Measurements from ENCODE around the gene PLEKHN1.

PLEKHN1 gene

DNA sequence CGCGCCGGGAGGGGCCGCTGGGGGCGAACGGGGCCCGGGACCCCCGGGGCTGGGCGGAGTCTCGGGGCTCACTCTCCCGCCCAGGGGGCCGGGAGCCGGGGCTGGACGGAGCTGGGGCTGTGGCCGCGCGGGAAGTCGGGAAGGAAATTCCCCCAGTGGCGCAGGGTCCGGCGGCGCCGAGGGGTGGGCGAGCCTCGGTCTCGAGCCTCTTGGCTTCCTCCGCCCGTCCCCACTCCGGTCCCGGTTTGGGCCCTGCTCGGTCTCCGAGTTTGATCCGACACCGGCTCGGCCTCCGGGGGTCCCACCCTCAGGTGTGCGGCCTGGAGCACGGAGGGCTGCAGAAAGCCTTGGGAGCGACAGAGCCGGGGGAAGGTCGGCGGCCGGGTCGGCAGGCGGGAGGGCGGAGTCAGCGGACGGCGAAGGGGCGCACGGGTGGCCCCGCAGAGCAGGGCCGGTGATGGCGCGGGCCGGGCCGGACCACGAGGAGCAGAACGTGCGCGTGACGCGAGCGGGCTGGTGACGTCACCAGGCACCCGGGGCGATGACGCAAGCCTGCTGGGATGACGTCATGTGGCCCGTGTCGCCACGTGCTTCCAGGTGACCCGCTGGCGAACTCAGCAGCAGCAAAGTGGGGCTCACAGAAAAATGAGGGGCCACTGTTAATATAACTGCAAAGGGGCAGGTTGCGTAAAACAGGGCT lies 34.2 kb downstream of the PLEKHN1 start:
- no peaks in the 10 kb centered on the region for H3K9me2 ChIP-seq (replicated peaks; ENCODE audit: insufficient read depth, low read length)
- no peaks in the 10 kb centered on the region for H3F3A ChIP-seq (ENCODE audit: insufficient read depth, low read length)
- no peak overlapping the region for H3K27ac ChIP-seq (ENCODE audit: low read length)
- H4K20me1 ChIP-seq (ENCODE audit: insufficient read depth, low read length), result no peaks in the 10 kb centered on the region
- no peaks in the 10 kb centered on the region for H3K79me2 ChIP-seq (ENCODE audit: low read length)
- TF ChIP-seq EZH2phosphoT487 (IDR thresholded peaks at IDR 0.05; ENCODE audit: low read length), result no peak
- no peak for TF ChIP-seq CTCF (IDR thresholded peaks at IDR 0.05; ENCODE audit: low read length)
- TF ChIP-seq EZH2 (optimal IDR thresholded peaks at IDR 0.05; ENCODE audit: low read depth, low read length), result no peak
- no peaks in the 10 kb centered on the region for H3K36me3 ChIP-seq (replicated peaks; ENCODE audit: insufficient read depth, low read length)
- no peak overlapping the region for H3K4me2 ChIP-seq (ENCODE audit: low read depth, low read length)
- no peak overlapping the region for H3K9ac ChIP-seq (ENCODE audit: low read length)
- H3K9me3 ChIP-seq (replicated peaks; ENCODE audit: insufficient read depth, low read length), result no peaks in the 10 kb centered on the region
- no peaks in the 10 kb centered on the region for H3K4me1 ChIP-seq (ENCODE audit: low read length)
- peaks cover 81% of the 10 kb centered on the region for H3K27me3 ChIP-seq (replicated peaks; ENCODE audit: insufficient read depth, low read length)
- no peak overlapping the region for H3K4me3 ChIP-seq (ENCODE audit: low read length)
- DNase-seq, result no peak
- H2AFZ ChIP-seq (ENCODE audit: low read length), result no peak overlapping the region

- H3K9ac ChIP-seq (ENCODE audit: low read length), result no peak overlapping the region
- no peak overlapping the region for H2AFZ ChIP-seq (ENCODE audit: low read length)
- no peaks in the 10 kb centered on the region for H3K9me2 ChIP-seq (replicated peaks; ENCODE audit: insufficient read depth, low read length)
- DNase-seq, result no peak
- no peak overlapping the region for H3K27ac ChIP-seq (ENCODE audit: low read length)
- H3K9me3 ChIP-seq (replicated peaks; ENCODE audit: insufficient read depth, low read length), result no peaks in the 10 kb centered on the region
- no peaks in the 10 kb centered on the region for H3K36me3 ChIP-seq (replicated peaks; ENCODE audit: insufficient read depth, low read length)
- no peak overlapping the region for H3K4me2 ChIP-seq (ENCODE audit: low read depth, low read length)
- no peak overlapping the region for H3K4me3 ChIP-seq (ENCODE audit: low read length)
- no peaks in the 10 kb centered on the region for H3K79me2 ChIP-seq (ENCODE audit: low read length)
- H3F3A ChIP-seq (ENCODE audit: insufficient read depth, low read length), result no peaks in the 10 kb centered on the region
- peaks cover 81% of the 10 kb centered on the region for H3K27me3 ChIP-seq (replicated peaks; ENCODE audit: insufficient read depth, low read length)
- H3K4me1 ChIP-seq (ENCODE audit: low read length), result no peaks in the 10 kb centered on the region
- no peak for TF ChIP-seq CTCF (IDR thresholded peaks at IDR 0.05; ENCODE audit: low read length)
- TF ChIP-seq EZH2 (optimal IDR thresholded peaks at IDR 0.05; ENCODE audit: low read depth, low read length), result no peak
- no peak for TF ChIP-seq EZH2phosphoT487 (IDR thresholded peaks at IDR 0.05; ENCODE audit: low read length)
- no peaks in the 10 kb centered on the region for H4K20me1 ChIP-seq (ENCODE audit: insufficient read depth, low read length)
Observed at GRCh38 chr1:1001057-1001783, 34.9 kb downstream of the PLEKHN1 start.

DNA sequence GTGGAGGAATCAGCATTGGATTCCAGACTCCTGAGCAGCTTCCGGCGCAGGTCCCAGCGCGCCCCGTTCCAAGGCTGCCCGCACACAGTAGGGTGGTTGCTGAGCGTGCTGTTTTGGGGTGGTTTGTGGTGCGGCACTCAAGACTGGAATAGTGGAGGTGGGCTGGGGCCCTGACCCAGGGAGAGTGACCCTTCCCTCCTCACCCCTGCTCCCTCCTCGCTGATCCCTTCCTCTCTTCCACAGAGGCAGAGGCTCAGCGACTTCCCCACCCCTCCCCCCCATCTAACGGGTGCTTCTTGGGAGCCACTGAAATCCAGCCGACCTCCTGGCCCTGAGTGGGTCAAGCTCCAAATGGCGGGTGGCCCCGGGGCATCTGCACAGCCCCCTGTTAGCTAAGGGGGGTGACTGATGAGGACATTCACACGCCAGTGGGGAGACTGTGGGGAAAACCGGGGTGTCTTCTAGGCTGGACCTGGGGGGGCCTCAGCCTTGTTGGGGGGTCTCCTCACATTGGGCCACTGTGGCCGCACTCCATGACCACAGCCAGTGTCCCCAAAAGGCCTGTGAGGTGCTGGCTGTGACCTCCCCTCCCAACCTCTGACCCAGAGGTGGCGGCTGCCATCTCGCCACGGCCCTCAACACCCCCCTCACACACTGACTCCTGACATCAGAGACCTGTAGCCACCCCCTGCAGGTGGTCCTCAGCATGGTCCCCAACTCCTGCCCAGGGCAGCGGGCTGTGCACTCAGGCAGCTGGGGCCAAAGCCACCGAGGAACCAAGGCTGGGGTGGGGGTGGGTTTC lies 37.5 kb downstream of the PLEKHN1 start:
- H3K4me1 ChIP-seq (ENCODE audit: low read length), result no peaks in the 10 kb centered on the region

More for the DNA sequence above, 37.5 kb downstream of the PLEKHN1 start:
- no peaks in the 10 kb centered on the region for H3K9me3 ChIP-seq (replicated peaks; ENCODE audit: insufficient read depth, low read length)
- H3K79me2 ChIP-seq (ENCODE audit: low read length), result no peaks in the 10 kb centered on the region
- H3K9me2 ChIP-seq (replicated peaks; ENCODE audit: insufficient read depth, low read length), result no peaks in the 10 kb centered on the region
- no peaks in the 10 kb centered on the region for H3K36me3 ChIP-seq (replicated peaks; ENCODE audit: insufficient read depth, low read length)
- peaks cover 84% of the 10 kb centered on the region for H3K27me3 ChIP-seq (replicated peaks; ENCODE audit: insufficient read depth, low read length)
- H3K4me3 ChIP-seq (ENCODE audit: low read length), result no peak overlapping the region
- H2AFZ ChIP-seq (ENCODE audit: low read length), result no peak overlapping the region
- no peaks in the 10 kb centered on the region for H3F3A ChIP-seq (ENCODE audit: insufficient read depth, low read length)
- no peak overlapping the region for H3K27ac ChIP-seq (ENCODE audit: low read length)
- DNase-seq, result no peak
- no peak for TF ChIP-seq CTCF (IDR thresholded peaks at IDR 0.05; ENCODE audit: low read length)
- no peak for TF ChIP-seq EZH2 (optimal IDR thresholded peaks at IDR 0.05; ENCODE audit: low read depth, low read length)
- TF ChIP-seq EZH2phosphoT487 (IDR thresholded peaks at IDR 0.05; ENCODE audit: low read length), result no peak
- no peak overlapping the region for H3K9ac ChIP-seq (ENCODE audit: low read length)
- no peak overlapping the region for H3K4me2 ChIP-seq (ENCODE audit: low read depth, low read length)
- no peaks in the 10 kb centered on the region for H4K20me1 ChIP-seq (ENCODE audit: insufficient read depth, low read length)
